Iris pigment epithelial cell (primary cell): ENCODE data around the gene MPI.

Experiments used
- DNase-seq: peaks from one replicate; pipeline ENCODE4 v3.0.0-alpha.2; 2011; ENCODE audit warnings: low read depth

Gene MPI

GRCh38 chr15:74889883-74890664, at the start of gene MPI:
Gene MPI, plus strand, starts transcription at chr15:74890042. Its CDS starts 32 bp downstream, at chr15:74890074.
- DNase-seq: peak; percentile 77

GRCh38 chr15:74840851-74841775, 48.7 kb upstream of the MPI start:
- no peak for DNase-seq

- DNase-seq: no peak
Observed at GRCh38 chr15:74841891-74842373, 47.9 kb upstream of the MPI start.

- peak; percentile 89 for DNase-seq
Observed at GRCh38 chr15:74842581-74843444, 47.0 kb upstream of the MPI start, which contains the start of gene ULK3. Gene ULK3, minus strand, starts transcription at chr15:74843156. Its CDS starts 51 bp downstream, at chr15:74843105.

GRCh38 chr15:74843445-74843828, 46.4 kb upstream of the MPI start:
- no peak for DNase-seq

- no peak for DNase-seq
Observed at GRCh38 chr15:74843891-74844299, 45.9 kb upstream of the MPI start.

- no peak for DNase-seq
Observed at GRCh38 chr15:74844319-74845207, 45.3 kb upstream of the MPI start.

GRCh38 chr15:74845208-74845568, 44.7 kb upstream of the MPI start:
- DNase-seq: no peak

GRCh38 chr15:74845581-74845980, 44.3 kb upstream of the MPI start:
- DNase-seq: no peak

GRCh38 chr15:74847432-74847831, 42.4 kb upstream of the MPI start:
- no peak for DNase-seq

- no peak for DNase-seq
Observed at GRCh38 chr15:74850393-74850792, 39.4 kb upstream of the MPI start.

GRCh38 chr15:74851960-74852359, 37.9 kb upstream of the MPI start:
- no peak for DNase-seq

GRCh38 chr15:74854453-74855022, 35.3 kb upstream of the MPI start:
- no peak for DNase-seq

- DNase-seq: no peak
Observed at GRCh38 chr15:74855857-74856256, 34.0 kb upstream of the MPI start.

- DNase-seq: no peak
Observed at GRCh38 chr15:74856537-74856936, 33.3 kb upstream of the MPI start.

GRCh38 chr15:74857082-74857655, 32.7 kb upstream of the MPI start:
- DNase-seq: no peak

GRCh38 chr15:74857671-74858368, 32.0 kb upstream of the MPI start:
- DNase-seq: no peak

GRCh38 chr15:74858369-74858740, 31.5 kb upstream of the MPI start:
- no peak for DNase-seq

GRCh38 chr15:74863239-74864056, 26.4 kb upstream of the MPI start:
- peak; percentile 28 for DNase-seq
